ENCODE measurements around the gene SP100.

DNA sequence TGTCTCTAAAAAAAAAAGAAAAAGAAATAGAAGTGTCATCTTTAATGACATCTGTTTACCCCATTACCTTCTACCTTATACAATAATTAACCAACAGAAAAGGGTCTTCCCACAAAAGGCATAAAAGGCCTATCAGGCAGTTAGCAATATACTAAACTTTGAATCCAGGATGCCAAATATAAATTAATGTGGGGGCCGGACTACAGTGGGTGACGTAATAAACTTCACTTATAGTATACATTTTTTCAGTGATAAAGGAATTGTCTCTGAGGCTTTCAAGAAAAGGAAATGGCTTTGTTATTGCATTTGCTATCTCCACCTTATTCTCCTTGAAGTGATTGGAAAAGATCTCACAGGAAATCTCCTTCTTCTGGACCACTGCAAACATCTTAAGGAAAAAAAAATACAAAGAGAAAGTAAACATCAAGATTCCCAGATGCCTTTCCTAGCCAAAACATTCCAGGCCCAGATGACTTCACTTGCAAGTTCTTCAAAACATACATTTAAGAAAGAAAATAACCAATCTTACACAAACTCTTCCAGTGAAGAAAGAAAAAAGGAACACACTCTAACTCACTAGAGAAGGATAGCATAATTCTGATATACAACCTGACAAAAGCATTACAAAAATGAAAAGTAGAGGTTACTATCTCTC, 170.5 kb downstream of the SP100 start:
- TF ChIP-seq POLR2AphosphoS5 (IDR thresholded peaks at IDR 0.05; ENCODE audit: low read depth, low read length): no peak
- no peak for TF ChIP-seq REST (IDR thresholded peaks at IDR 0.05; ENCODE audit: insufficient read depth in 1 of 2, low read depth in 2 of 2, low read length in 2 of 2)
- TF ChIP-seq FOXP2 (optimal IDR thresholded peaks at IDR 0.05; ENCODE audit: borderline replicate concordance, extremely low read depth, extremely low read length, insufficient read depth): no peak
- no peak for TF ChIP-seq TAF1 (IDR thresholded peaks at IDR 0.05; ENCODE audit: borderline replicate concordance, insufficient read depth, low read length)
